WI38 (cell line): ENCODE measurements around the gene C22orf39.

Source experiments
- H3K4me3 ChIP-seq: 2 replicates; pipeline ENCODE4 v1.5.1; 2011; ENCODE audit warnings: low read depth, mild to moderate bottlenecking, control low read depth, low read length
- TF ChIP-seq, protein P1 (sequence below): IDR thresholded peaks from 2 replicates; pipeline ENCODE4 v1.5.1; 2012; ENCODE audit warnings: low read depth, mild to moderate bottlenecking, control low read depth, low read length

Gene C22orf39

DNA sequence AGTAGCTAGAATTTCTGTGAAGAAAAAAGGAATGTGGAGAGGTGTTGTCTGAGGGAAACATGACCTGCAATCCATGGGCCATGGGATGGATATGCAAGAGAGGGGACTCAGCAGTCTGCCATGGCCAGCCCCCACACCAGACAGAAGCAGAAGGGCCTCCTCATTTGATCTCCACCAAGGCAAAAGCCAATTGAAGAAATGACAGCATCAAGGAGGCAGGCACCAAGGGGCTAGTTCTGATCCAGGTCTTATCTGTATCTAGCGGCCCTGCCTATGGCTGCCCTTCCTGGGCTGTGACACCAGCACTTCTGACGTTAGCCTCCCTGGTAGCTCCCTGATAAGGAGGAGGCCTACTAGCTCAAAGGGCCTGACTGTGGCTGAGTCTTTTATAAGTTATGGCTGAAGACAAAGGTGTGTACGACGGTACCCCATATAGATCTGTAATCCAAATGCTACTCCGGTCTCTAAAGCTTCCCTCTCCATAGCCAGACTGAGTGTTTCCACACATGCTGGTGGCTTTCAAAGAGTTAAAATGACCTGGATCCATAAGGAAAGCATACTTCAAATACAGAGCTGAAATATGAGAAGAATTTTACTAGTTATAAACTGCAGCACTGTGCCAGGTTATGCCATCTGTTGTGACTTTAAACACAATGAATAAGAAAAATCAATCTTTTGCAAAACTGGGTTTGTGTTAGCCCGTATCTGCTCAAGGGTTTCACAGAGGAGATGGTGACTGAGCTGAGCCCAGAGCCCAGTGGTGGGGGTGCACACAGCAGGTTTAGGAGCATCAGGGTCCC is 50.4 kb downstream of the C22orf39 start:
- TF ChIP-seq, protein P1, sequence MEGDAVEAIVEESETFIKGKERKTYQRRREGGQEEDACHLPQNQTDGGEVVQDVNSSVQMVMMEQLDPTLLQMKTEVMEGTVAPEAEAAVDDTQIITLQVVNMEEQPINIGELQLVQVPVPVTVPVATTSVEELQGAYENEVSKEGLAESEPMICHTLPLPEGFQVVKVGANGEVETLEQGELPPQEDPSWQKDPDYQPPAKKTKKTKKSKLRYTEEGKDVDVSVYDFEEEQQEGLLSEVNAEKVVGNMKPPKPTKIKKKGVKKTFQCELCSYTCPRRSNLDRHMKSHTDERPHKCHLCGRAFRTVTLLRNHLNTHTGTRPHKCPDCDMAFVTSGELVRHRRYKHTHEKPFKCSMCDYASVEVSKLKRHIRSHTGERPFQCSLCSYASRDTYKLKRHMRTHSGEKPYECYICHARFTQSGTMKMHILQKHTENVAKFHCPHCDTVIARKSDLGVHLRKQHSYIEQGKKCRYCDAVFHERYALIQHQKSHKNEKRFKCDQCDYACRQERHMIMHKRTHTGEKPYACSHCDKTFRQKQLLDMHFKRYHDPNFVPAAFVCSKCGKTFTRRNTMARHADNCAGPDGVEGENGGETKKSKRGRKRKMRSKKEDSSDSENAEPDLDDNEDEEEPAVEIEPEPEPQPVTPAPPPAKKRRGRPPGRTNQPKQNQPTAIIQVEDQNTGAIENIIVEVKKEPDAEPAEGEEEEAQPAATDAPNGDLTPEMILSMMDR = no peak
- no peak overlapping the region for H3K4me3 ChIP-seq

- no peak overlapping the region for H3K4me3 ChIP-seq
- TF ChIP-seq, protein P1 = no peak
Measured at GRCh38 chr22:19396561-19396933, 51.0 kb downstream of the C22orf39 start.

DNA sequence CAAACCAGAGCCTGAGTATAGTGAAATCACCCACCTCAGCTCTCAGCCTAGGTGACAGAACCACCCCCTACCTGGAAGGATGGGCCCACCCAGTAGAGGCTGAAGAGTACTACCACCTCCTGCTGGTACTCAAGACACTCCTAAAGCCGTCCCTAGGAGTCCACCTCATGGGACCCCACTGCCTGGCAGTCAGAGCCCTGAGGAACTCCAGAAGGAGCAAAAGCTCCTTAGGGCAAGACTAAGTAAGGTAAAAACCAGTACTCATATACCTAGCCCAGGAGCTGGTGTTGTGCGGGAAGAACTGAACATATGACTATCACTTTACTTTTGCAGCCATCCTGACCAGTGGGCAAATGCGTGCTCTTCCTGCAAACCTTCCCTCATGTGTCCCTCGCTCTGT is 52.2 kb downstream of the C22orf39 start:
- TF ChIP-seq, protein P1 = no peak
- no peak overlapping the region for H3K4me3 ChIP-seq

- TF ChIP-seq, protein P1 = no peak
- H3K4me3 ChIP-seq = no peak overlapping the region
Measured at GRCh38 chr22:19394274-19395050, 53.0 kb downstream of the C22orf39 start.

- TF ChIP-seq, protein P1 = no peak
- no peak overlapping the region for H3K4me3 ChIP-seq
Measured at GRCh38 chr22:19393704-19394103, 53.8 kb downstream of the C22orf39 start.
